BJ (cell line): ENCODE data around the gene GALNTL6. TPM values are rescaled to one million over a fixed set of nuclear protein-coding genes. Genes with fewer than 3 reads are reported as not detected.

Source experiments
- CTCF ChIA-PET: fragments of 350-600 bp; formaldehyde crosslinking; extraction: SDS; loops from one replicate; lab custom pipeline; 2021; ENCODE audit warnings: antibody characterized with exemption, inconsistent platforms; lab: Yijun Ruan, JAX
- POLR2A ChIA-PET: fragments of 300-600 bp; sonication (Branson Sonifier 250); formaldehyde crosslinking; extraction: SDS; loops from one replicate; lab custom pipeline; 2021; ENCODE audit warnings: antibody characterized with exemption; lab: Charles Lee
- DNase-seq: peaks from one replicate; pipeline ENCODE4 v3.0.0-alpha.2; 2011; ENCODE audit warnings: low read depth
- H3K27me3 ChIP-seq: 2 replicates; pipeline ENCODE4 v1.6.0; 2011; ENCODE audit warnings: low read length; ENCODE audit not compliant: control insufficient read depth, insufficient read depth
- H3K36me3 ChIP-seq: 2 replicates; pipeline ENCODE4 v1.5.1; 2011; ENCODE audit warnings: low read length; ENCODE audit not compliant: control insufficient read depth, insufficient read depth
- H3K4me3 ChIP-seq: 2 replicates; pipeline ENCODE4 v1.5.1; 2011; ENCODE audit warnings: low read depth, mild to moderate bottlenecking, control low read depth, low read length
- polyA plus RNA-seq: library from polyadenylated mRNA; depleted of rRNA; stranded (reverse); fragments of >200 nt; gene quantifications from 2 replicates; pipeline ENCODE4 v1.2.3, GENCODE V29; 2011
- TF ChIP-seq, protein P1 (sequence below): IDR thresholded peaks from 2 replicates; pipeline ENCODE4 v1.5.1; 2011; ENCODE audit warnings: low read depth, mild to moderate bottlenecking, control low read depth, inconsistent platforms, low read length, moderate library complexity; ENCODE audit not compliant: insufficient read depth

Gene GALNTL6
- polyA plus RNA-seq, 1 experiment: 0.02 TPM

- Histone ChIP-seq H3K36me3 (no peaks in the 10 kb centered on the region), H3K27me3 (no peaks in the 10 kb centered on the region), H3K4me3 (no peak overlapping the region)
- CTCF ChIA-PET: no interaction called here
- POLR2A ChIA-PET: no interaction called here
- DNase-seq: no peak
- TF ChIP-seq, protein P1, sequence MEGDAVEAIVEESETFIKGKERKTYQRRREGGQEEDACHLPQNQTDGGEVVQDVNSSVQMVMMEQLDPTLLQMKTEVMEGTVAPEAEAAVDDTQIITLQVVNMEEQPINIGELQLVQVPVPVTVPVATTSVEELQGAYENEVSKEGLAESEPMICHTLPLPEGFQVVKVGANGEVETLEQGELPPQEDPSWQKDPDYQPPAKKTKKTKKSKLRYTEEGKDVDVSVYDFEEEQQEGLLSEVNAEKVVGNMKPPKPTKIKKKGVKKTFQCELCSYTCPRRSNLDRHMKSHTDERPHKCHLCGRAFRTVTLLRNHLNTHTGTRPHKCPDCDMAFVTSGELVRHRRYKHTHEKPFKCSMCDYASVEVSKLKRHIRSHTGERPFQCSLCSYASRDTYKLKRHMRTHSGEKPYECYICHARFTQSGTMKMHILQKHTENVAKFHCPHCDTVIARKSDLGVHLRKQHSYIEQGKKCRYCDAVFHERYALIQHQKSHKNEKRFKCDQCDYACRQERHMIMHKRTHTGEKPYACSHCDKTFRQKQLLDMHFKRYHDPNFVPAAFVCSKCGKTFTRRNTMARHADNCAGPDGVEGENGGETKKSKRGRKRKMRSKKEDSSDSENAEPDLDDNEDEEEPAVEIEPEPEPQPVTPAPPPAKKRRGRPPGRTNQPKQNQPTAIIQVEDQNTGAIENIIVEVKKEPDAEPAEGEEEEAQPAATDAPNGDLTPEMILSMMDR: no peak
Observed at GRCh38 chr4:172649143-172649542, 835.9 kb downstream of the GALNTL6 start.

DNA sequence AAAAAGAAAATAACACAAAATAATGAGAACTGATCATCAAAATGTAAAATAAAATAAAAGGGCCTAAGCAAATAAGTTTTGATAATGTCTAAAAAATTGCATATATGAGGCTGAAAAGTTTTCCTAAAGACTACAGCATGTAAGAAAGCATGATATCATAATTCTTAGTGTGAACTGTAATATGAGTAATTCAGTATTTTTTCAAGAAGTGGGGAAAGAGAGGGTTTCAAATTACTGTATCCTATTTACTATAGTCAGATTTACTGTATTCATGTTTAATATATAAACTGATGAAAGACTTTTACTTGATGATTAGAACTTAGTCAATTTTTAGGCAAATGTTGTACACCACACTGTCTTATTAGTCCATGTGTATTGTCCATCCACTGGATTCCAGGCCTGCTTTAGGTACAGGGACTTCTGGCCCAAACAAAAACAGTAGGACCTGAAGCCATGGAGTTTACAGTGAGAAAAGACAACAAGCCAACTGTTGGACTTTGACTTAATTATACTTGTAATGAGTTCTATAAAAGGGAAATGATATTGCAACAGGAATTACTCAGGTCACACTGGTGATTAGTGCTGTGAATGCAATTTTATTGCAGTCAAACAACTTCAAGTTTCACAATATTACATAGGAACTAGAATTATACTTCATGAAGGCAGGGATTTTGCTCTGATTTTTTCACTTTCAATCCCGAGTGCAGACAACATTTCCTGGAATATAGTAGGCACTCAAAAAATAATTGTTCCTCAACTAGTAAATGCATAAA lies 837.7 kb downstream of the GALNTL6 start:
- CTCF ChIA-PET: no interaction called here
- H3K4me3 ChIP-seq: no peak overlapping the region
- no peaks in the 10 kb centered on the region for H3K27me3 ChIP-seq
- TF ChIP-seq, protein P1: no peak
- H3K36me3 ChIP-seq: no peaks in the 10 kb centered on the region
- POLR2A ChIA-PET: no interaction called here
- DNase-seq: no peak

DNA sequence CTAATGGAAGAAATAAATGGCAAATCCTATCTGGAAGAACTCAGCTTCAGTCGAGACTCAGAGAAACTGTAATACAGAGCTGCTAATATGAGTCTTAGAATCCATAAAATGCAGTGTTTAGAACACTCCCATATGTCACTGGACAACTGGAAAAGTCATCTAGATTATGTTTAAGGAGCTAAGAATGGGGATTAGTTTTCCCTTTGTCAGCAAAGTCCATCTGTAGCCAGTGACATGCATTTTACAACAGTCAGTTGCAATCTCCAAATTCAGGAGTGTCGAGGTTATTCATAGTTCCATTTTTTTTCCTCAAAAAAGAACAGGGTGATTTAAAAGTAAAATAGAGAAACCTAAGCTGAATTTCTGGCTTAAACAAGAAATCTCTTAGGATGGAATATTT lies 838.8 kb downstream of the GALNTL6 start:
- ChIA-PET POLR2A (no interaction called here), CTCF (no interaction called here)
- Histone ChIP-seq H3K27me3 (no peaks in the 10 kb centered on the region), H3K36me3 (no peaks in the 10 kb centered on the region), H3K4me3 (no peak overlapping the region)
- DNase-seq: no peak
- TF ChIP-seq, protein P1: no peak

- DNase-seq: no peak
- H3K4me3 ChIP-seq: no peak overlapping the region
- no peaks in the 10 kb centered on the region for H3K36me3 ChIP-seq
- ChIA-PET POLR2A (no interaction called here), CTCF (no interaction called here)
- TF ChIP-seq, protein P1: no peak
- no peaks in the 10 kb centered on the region for H3K27me3 ChIP-seq
Observed at GRCh38 chr4:172652369-172652768, 839.2 kb downstream of the GALNTL6 start.

DNA sequence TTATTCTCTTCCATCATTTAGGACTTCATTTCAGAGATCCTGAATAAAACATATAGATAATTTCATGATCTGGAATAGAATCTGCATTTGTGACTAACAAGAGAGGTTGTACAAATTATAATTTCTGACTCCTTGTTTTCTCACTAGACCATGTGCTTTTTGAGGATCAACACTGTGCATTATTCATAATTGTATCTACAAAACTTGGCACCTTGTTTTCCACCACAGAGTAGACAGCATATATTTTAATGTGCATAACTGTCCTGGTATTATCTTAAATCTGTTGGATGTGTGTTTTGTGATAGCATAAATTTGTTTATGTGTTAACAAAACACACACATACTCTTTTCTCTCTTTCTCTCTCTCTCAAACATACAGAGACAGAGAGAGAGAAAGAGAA lies 840.5 kb downstream of the GALNTL6 start:
- Histone ChIP-seq H3K27me3 (no peaks in the 10 kb centered on the region), H3K4me3 (no peak overlapping the region), H3K36me3 (no peaks in the 10 kb centered on the region)
- TF ChIP-seq, protein P1: no peak
- ChIA-PET CTCF (no interaction called here), POLR2A (no interaction called here)
- no peak for DNase-seq
